ENCODE measurements around the gene EXOSC2. TPM values are rescaled to one million over a fixed set of nuclear protein-coding genes. Genes with fewer than 3 reads are reported as not detected.

The EXOSC2 gene
- total RNA-seq, 2 experiments from 2014 or later, result 65.0 to 89.9 TPM

DNA sequence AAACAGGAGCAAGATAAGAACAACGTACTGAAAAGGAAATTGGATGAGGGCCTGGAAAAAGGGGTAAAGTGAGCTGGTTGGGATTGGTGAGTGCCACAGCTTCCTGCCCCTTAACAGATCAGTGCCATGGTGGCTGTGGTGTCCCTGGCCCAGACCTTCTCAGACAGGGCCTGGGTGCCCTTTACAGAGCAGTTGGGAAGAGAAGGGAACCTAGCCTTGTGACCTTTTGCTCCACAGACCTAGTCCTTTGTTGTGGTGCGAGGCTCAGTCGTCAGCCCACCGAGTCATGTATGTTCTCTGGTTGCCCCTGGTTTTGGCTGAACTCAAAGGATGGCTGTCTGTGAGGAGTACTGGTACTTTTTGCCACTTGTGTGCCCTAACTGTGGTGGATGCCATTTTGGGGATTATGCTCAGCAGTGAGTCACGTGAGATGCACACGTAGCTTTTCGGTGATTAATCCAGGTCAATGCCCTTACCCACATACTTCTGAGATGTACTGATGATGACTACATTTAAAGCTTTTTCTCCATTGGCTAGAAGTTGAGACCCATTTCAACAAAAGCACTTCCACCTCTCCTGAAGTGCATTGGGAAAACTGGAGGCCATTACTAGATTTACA, 48.4 kb downstream of the EXOSC2 start:
- H3K4me2 ChIP-seq (ENCODE audit: low read length), result no peak overlapping the region
- no TSS peak for BruUV-seq (replicated peaks)

GRCh38 chr9:130743656-130744055, 50.1 kb downstream of the EXOSC2 start:
- H3K4me3 ChIP-seq (ENCODE audit: low read depth, low read length, poor library complexity, severe bottlenecking), result no peak overlapping the region
- no peak overlapping the region for H3K4me2 ChIP-seq (ENCODE audit: low read length)
- BruUV-seq (replicated peaks), result no TSS peak
- H3K27ac ChIP-seq (ENCODE audit: low read depth, low read length, poor library complexity, severe bottlenecking), result no peak overlapping the region
- DNase-seq (ENCODE audit: low spot score), result no peak
- no peak overlapping the region for H2AFZ ChIP-seq (ENCODE audit: low read length)
- H4K20me1 ChIP-seq (ENCODE audit: insufficient read depth, low read length), result no peaks in the 10 kb centered on the region; the same call in 1 of the 2 replicates
- ChIA-PET CTCF (ENCODE audit: unreplicated experiment) (no interaction called here), POLR2A (no interaction called here)
- H3K79me2 ChIP-seq (ENCODE audit: insufficient read depth, low read depth, low read length), result no peaks in the 10 kb centered on the region
- no peaks in the 10 kb centered on the region for H3K9me2 ChIP-seq (ENCODE audit: insufficient read depth, low read length)
- no peaks in the 10 kb centered on the region for H3K4me1 ChIP-seq (ENCODE audit: insufficient read depth, low read length, poor library complexity, severe bottlenecking)
- H3K9me3 ChIP-seq (ENCODE audit: low read length), result no peaks in the 10 kb centered on the region
- intact Hi-C loops (cut with micrococcal nuclease; ENCODE audit: unreplicated experiment), result no loop called here
- no peaks in the 10 kb centered on the region for H3K36me3 ChIP-seq (ENCODE audit: insufficient read depth, low read length)
- TF ChIP-seq EZH2phosphoT487 (IDR thresholded peaks at IDR 0.05; ENCODE audit: borderline replicate concordance, low read depth, low read length) (no peak), CTCF (conservative IDR thresholded peaks at IDR 0.05; ENCODE audit: low read length) (no peak)

More for the DNA sequence above, 48.4 kb downstream of the EXOSC2 start:
- Histone ChIP-seq H3K36me3 (ENCODE audit: insufficient read depth, low read length) (no peaks in the 10 kb centered on the region), H4K20me1 (ENCODE audit: insufficient read depth, low read length) (no peaks in the 10 kb centered on the region), H3K4me3 (ENCODE audit: low read depth, low read length, poor library complexity, severe bottlenecking) (no peak overlapping the region), H3K79me2 (ENCODE audit: insufficient read depth, low read depth, low read length) (no peaks in the 10 kb centered on the region), H3K9me2 (ENCODE audit: insufficient read depth, low read length) (no peaks in the 10 kb centered on the region), H3K4me1 (ENCODE audit: insufficient read depth, low read length, poor library complexity, severe bottlenecking) (no peaks in the 10 kb centered on the region), H2AFZ (ENCODE audit: low read length) (no peak overlapping the region), H3K27ac (ENCODE audit: low read depth, low read length, poor library complexity, severe bottlenecking) (no peak overlapping the region), H3K9me3 (ENCODE audit: low read length) (no peaks in the 10 kb centered on the region)
- POLR2A ChIA-PET, result no interaction called here
- DNase-seq (ENCODE audit: low spot score), result no peak
- intact Hi-C loops (cut with micrococcal nuclease; ENCODE audit: unreplicated experiment), result no loop called here
- CTCF ChIA-PET (ENCODE audit: unreplicated experiment), result interaction anchor here (0.5 to 0.6 kb wide), 2 partner anchors 154 to 347 kb away, joined by 3 read pairs; no protein-coding TSS in a partner anchor
- TF ChIP-seq EZH2phosphoT487 (IDR thresholded peaks at IDR 0.05; ENCODE audit: borderline replicate concordance, low read depth, low read length) (no peak), CTCF (conservative IDR thresholded peaks at IDR 0.05; ENCODE audit: low read length) (no peak)

DNA sequence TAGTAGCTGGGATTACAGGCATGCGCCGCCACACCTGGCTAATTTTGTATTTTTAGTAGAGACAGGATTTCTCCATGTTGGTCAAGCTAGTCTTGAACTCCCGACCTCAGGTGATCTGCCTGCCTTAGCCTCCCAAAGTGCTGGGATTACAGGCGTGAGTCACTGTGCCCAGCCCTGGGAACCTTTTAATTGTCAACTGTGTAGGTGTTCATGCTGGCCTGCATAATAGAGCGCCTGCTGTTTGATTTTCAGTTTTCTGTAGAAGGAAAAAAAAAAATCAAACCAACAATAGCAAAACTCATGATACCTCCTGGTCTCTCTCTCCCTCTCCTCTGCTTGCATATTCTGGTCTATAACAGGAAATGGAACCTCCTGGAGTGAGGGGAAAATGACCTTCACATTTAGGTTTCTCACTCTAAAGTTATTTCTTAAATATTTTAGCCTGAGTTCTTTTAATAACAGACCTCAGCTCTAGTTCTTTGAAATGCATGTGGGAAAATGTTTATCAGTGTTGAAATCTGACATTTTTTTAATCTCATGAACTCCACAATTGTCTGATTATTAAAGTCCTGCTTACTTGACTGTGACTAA, 51.7 kb downstream of the EXOSC2 start:
- no TSS peak for BruUV-seq (replicated peaks)
- Histone ChIP-seq H2AFZ (ENCODE audit: low read length) (no peak overlapping the region), H3K4me3 (ENCODE audit: low read depth, low read length, poor library complexity, severe bottlenecking) (no peak overlapping the region), H3K4me1 (ENCODE audit: insufficient read depth, low read length, poor library complexity, severe bottlenecking) (no peaks in the 10 kb centered on the region), H3K9me2 (ENCODE audit: insufficient read depth, low read length) (no peaks in the 10 kb centered on the region), H3K36me3 (ENCODE audit: insufficient read depth, low read length) (no peaks in the 10 kb centered on the region), H3K9me3 (ENCODE audit: low read length) (no peaks in the 10 kb centered on the region), H3K79me2 (ENCODE audit: insufficient read depth, low read depth, low read length) (no peaks in the 10 kb centered on the region), H3K4me2 (ENCODE audit: low read length) (no peak overlapping the region), H4K20me1 (ENCODE audit: insufficient read depth, low read length) (no peaks in the 10 kb centered on the region; the same call in 1 of the 2 replicates), H3K27ac (ENCODE audit: low read depth, low read length, poor library complexity, severe bottlenecking) (no peak overlapping the region)
- ChIA-PET CTCF (ENCODE audit: unreplicated experiment) (no interaction called here), POLR2A (interaction anchor here (0.5 kb wide), 1 partner anchor 186 kb away, joined by 7 read pairs; no protein-coding TSS in a partner anchor)
- DNase-seq (ENCODE audit: low spot score), result no peak
- intact Hi-C loops (cut with micrococcal nuclease; ENCODE audit: unreplicated experiment), result no loop called here
- TF ChIP-seq EZH2phosphoT487 (IDR thresholded peaks at IDR 0.05; ENCODE audit: borderline replicate concordance, low read depth, low read length) (no peak), CTCF (conservative IDR thresholded peaks at IDR 0.05; ENCODE audit: low read length) (no peak)

Measured in OCI-LY7 (cell line).